ENCODE data around the gene KRTAP12-2.

Gene KRTAP12-2

GRCh38 chr21:44711327-44712202 lies 44.8 kb upstream of the KRTAP12-2 start, which contains the start of gene TSPEAR:
Gene TSPEAR, minus strand, starts transcription at chr21:44711572. Its CDS starts 58 bp downstream, at chr21:44711514.
- no peak for TF ChIP-seq CTCF (IDR thresholded peaks at IDR 0.05; ENCODE audit: low read depth, low read length, missing control alignments)
- in situ Hi-C loops (cut with HindIII; ENCODE audit: low sequenced_read_pairs), result loop anchor here (10.0 kb wide), 1 partner anchor 367 kb away; no protein-coding TSS in a partner anchor
- no peak within 1 kb of the TSS for H3K4me3 ChIP-seq (ENCODE audit: low read depth, low read length)
- no peak for DNase-seq (ENCODE audit: low read depth)

DNA sequence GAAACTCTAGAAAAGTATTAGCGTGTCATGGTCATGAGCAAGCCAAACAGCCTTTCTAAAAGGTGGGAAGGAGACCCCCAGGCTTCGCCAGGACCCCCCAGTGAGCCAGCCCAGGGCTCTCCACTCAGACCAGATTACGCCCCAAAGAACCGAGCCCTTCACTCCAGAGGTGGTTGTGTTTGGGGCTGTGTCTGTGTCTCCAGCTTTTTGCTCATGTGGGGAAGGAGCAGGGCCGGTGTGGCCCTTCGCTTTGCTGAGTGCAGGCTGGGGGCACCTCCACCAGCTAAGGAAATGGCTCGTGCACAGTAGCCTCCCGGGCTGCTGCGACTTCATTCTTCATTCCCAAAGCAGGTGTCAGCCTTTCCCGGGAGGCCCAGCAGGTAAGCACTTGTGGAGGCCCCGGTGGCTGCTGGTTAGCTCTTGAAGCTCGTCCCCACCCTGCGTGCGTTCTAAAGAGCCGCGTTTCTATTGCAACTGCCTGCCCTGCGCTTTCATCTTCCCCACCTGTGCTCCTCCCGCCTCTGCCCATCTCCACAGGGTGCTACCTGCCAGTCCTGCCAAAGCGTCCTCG lies 44.1 kb upstream of the KRTAP12-2 start:
- no peak for TF ChIP-seq CTCF (IDR thresholded peaks at IDR 0.05; ENCODE audit: low read depth, low read length, missing control alignments)
- in situ Hi-C loops (cut with HindIII; ENCODE audit: low sequenced_read_pairs), result loop anchor here (10.0 kb wide), 1 partner anchor 366 kb away; no protein-coding TSS in a partner anchor
- no peak for DNase-seq (ENCODE audit: low read depth)
- no peak overlapping the region for H3K4me3 ChIP-seq (ENCODE audit: low read depth, low read length)

DNA sequence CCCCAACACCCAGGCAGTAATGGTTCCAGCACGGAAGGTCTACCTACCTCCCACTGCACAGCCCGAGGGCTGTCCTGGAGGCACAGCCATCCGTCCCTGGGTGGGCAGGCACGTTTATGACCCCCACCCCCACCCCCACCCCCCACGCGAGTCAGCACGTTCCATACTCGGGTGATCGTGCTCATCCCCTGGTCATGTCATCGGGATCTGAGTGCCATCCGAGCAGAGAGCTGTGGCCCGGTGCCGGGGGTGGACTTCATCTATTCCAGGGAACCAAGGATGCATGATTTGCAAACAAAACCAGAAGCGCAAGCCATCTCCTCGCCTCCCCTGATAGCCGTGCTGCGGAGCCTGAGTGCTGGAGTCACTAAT lies 43.6 kb upstream of the KRTAP12-2 start:
- in situ Hi-C loops (cut with HindIII; ENCODE audit: low sequenced_read_pairs), result loop anchor here (10.0 kb wide), 1 partner anchor 365 kb away; no protein-coding TSS in a partner anchor
- no peak for DNase-seq (ENCODE audit: low read depth)
- no peak for TF ChIP-seq CTCF (IDR thresholded peaks at IDR 0.05; ENCODE audit: low read depth, low read length, missing control alignments)
- no peak overlapping the region for H3K4me3 ChIP-seq (ENCODE audit: low read depth, low read length)

DNA sequence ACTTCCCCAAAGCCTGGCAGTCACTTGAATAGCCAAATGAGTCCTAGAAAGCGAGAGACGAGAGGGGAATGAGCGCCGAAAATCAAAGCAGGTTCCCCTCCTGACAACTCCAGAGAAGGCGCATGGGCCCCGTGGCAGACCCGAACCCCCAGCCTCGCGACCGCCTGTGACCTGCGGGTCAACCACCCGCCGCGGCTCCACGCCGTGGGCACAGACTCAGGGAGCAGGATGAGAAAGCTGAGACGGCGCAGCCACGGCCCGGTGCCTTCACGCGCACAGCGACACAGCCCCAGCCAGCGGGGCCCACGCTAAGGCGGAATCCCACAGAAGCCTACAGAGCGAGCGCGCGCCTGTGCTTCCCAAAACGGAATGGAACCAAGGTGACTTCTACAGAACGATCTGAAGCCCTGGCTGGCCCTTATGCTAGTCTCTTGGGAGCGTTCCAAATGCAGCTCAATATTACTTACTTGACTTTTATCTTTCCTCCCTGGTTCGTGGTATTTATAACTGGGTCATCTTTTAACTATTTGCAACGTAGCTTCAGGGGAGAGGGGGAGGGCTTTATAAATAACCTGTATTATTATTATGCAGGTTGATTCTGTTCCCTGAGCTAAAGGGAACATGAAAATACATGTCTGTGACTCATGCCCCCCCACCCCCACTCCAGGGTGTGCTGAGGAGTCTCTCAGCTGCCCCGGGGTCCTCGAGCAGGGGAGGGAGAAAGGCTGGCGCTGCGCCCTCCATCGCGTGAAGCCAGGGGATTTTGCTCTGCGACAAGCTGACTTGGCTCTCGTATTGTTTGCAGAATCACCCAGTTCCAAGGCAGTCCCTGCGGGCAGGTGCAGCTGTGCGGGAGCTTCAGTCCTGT lies 42.9 kb upstream of the KRTAP12-2 start:
- in situ Hi-C loops (cut with HindIII; ENCODE audit: low sequenced_read_pairs), result loop anchor here (10.0 kb wide), 1 partner anchor 365 kb away; no protein-coding TSS in a partner anchor
- no peak overlapping the region for H3K4me3 ChIP-seq (ENCODE audit: low read depth, low read length)
- no peak for DNase-seq (ENCODE audit: low read depth)
- no peak for TF ChIP-seq CTCF (IDR thresholded peaks at IDR 0.05; ENCODE audit: low read depth, low read length, missing control alignments)

DNA sequence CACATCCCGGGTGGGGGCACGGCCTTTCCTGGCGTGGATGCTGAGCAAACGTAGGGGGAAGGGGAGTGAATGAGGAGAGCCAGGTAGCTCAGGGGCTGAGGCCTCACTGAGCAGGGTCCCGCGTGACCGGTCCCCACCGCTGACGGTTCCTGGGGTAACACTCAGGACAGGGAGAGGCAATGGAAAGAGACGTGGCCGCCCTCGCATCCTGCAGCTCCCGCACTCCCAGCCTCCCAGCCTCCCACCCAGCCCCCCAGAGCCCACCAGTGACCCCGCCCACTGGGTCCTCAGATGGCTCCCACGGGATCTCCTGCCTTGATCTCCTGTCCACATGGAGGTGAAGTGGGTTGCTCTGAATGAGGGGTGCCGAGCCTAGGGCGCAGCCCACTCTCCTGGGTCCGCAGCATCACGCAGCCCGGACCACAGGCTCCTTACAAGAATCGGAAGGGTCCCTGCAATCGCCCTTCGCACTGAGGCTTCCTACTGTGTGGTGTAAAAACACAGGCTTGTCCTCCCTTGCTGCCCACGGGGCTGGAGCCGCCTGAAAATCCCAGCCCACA lies 42.2 kb upstream of the KRTAP12-2 start:
- DNase-seq (ENCODE audit: low read depth), result no peak
- in situ Hi-C loops (cut with HindIII; ENCODE audit: low sequenced_read_pairs), result no loop called here
- no peak for TF ChIP-seq CTCF (IDR thresholded peaks at IDR 0.05; ENCODE audit: low read depth, low read length, missing control alignments)
- no peak overlapping the region for H3K4me3 ChIP-seq (ENCODE audit: low read depth, low read length)

Data from astrocyte of the cerebellum (primary cell).